Stomach smooth muscle (tissue), 2 donors: ENCODE results near the gene EBPL.
A peak's percentile ranks its signal among the peaks of the same experiment; 100 is the strongest.

Experiments used
- H3K27ac ChIP-seq: one replicate; pipeline ENCODE4 v1.7.0; 2013; ENCODE audit warnings: mild to moderate bottlenecking, low read length, inconsistent platforms
- H3K27me3 ChIP-seq, 2 donors: one replicate each; pipeline ENCODE4 v1.7.0; 2013; ENCODE audit warnings: low read length in 2 of 2; ENCODE audit not compliant: insufficient read depth in 2 of 2, control insufficient read depth in 1 of 2
- H3K36me3 ChIP-seq, 2 donors: one replicate each; pipeline ENCODE4 v1.7.0; 2013; ENCODE audit warnings: low read length in 2 of 2; ENCODE audit not compliant: control insufficient read depth in 2 of 2, insufficient read depth in 2 of 2
- H3K4me1 ChIP-seq: one replicate; pipeline ENCODE4 v1.7.0; 2013; ENCODE audit warnings: low read length; ENCODE audit not compliant: control insufficient read depth, insufficient read depth
- H3K4me3 ChIP-seq, 2 donors: one replicate each; pipeline ENCODE4 v1.7.0; 2013; ENCODE audit warnings: low read length in 2 of 2
- H3K9ac ChIP-seq, 2 donors: one replicate each; pipeline ENCODE4 v1.7.0; 2013; ENCODE audit warnings: low read length in 2 of 2, mild to moderate bottlenecking in 1 of 2
- H3K9me3 ChIP-seq, 2 donors: one replicate each; pipeline ENCODE4 v1.7.0; 2013; ENCODE audit warnings: low read length in 2 of 2; ENCODE audit not compliant: control insufficient read depth in 2 of 2
- donor health status: healthy.
- donor health status: Pancreatic carcinoma.

EBPL gene

GRCh38 chr13:49697468-49697867, 6.2 kb upstream of the EBPL start:
- Histone ChIP-seq H3K9ac (no peak overlapping the region), H3K4me1 (no peaks in the 10 kb centered on the region), H3K9me3 (no peaks in the 10 kb centered on the region), H3K27ac (no peak overlapping the region), H3K36me3 (peaks cover 8 to 10% of the 10 kb centered on the region in 2 donors), H3K4me3 (no peak overlapping the region), H3K27me3 (no peaks in the 10 kb centered on the region)

DNA sequence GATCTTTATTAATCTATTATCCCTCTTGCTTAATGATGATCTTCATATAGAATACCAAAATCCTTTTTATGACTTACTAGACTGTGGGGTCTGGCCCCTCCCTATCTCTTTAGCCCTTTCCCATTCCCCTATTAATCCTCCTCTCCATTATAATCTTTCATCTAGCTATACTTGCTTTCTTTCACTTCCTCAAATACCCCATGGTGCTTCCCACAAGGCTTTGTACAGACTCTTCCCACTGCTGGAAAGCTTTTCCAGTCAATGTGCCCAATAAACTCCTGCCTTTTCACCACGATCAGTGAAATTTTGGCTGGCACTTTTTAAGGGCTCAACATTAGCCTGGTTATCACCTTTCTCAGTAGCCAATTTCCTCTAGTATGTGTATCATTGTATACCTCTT, 3.2 kb upstream of the EBPL start:
- Histone ChIP-seq H3K4me1 (peaks cover 8% of the 10 kb centered on the region), H3K27me3 (no peaks in the 10 kb centered on the region), H3K9ac (no peak overlapping the region), H3K27ac (no peak overlapping the region), H3K36me3 (peaks cover 0 to 3% of the 10 kb centered on the region in 2 donors), H3K9me3 (no peaks in the 10 kb centered on the region), H3K4me3 (no peak overlapping the region)

GRCh38 chr13:49693877-49694276, 2.6 kb upstream of the EBPL start:
- no peak overlapping the region for H3K4me3 ChIP-seq
- no peaks in the 10 kb centered on the region for H3K27me3 ChIP-seq
- peaks cover 0 to 3% of the 10 kb centered on the region in 2 donors for H3K36me3 ChIP-seq
- no peak overlapping the region for H3K9ac ChIP-seq
- H3K4me1 ChIP-seq = peaks cover 8% of the 10 kb centered on the region
- H3K9me3 ChIP-seq = no peaks in the 10 kb centered on the region
- H3K27ac ChIP-seq = no peak overlapping the region

GRCh38 chr13:49693191-49693733, 2.0 kb upstream of the EBPL start:
- Histone ChIP-seq H3K27ac (no peak overlapping the region), H3K4me1 (peaks cover 8% of the 10 kb centered on the region)

GRCh38 chr13:49690133-49690994, 922 bp downstream of the EBPL start:
- Histone ChIP-seq H3K36me3 (peaks cover 3 to 7% of the 10 kb centered on the region in 2 donors), H3K4me1 (peaks cover 8% of the 10 kb centered on the region), H3K9ac (peak overlapping the region; percentile 72 to 78), H3K27me3 (no peaks in the 10 kb centered on the region), H3K4me3 (peak overlapping the region; percentile 87 to 90), H3K9me3 (no peaks in the 10 kb centered on the region), H3K27ac (peak overlapping the region; percentile 82)

More at GRCh38 chr13:49693191-49693733, 2.0 kb upstream of the EBPL start:
- Histone ChIP-seq H3K4me3 (no peak overlapping the region), H3K27me3 (no peaks in the 10 kb centered on the region), H3K9me3 (no peaks in the 10 kb centered on the region), H3K9ac (no peak overlapping the region), H3K36me3 (peaks cover 0 to 3% of the 10 kb centered on the region in 2 donors)

- Histone ChIP-seq H3K9ac (no peak overlapping the region), H3K4me3 (no peak overlapping the region), H3K27ac (no peak overlapping the region), H3K27me3 (no peaks in the 10 kb centered on the region), H3K9me3 (no peaks in the 10 kb centered on the region), H3K36me3 (peaks cover 3 to 10% of the 10 kb centered on the region in 2 donors), H3K4me1 (no peaks in the 10 kb centered on the region)
Observed at GRCh38 chr13:49683489-49683888, 7.8 kb downstream of the EBPL start.

DNA sequence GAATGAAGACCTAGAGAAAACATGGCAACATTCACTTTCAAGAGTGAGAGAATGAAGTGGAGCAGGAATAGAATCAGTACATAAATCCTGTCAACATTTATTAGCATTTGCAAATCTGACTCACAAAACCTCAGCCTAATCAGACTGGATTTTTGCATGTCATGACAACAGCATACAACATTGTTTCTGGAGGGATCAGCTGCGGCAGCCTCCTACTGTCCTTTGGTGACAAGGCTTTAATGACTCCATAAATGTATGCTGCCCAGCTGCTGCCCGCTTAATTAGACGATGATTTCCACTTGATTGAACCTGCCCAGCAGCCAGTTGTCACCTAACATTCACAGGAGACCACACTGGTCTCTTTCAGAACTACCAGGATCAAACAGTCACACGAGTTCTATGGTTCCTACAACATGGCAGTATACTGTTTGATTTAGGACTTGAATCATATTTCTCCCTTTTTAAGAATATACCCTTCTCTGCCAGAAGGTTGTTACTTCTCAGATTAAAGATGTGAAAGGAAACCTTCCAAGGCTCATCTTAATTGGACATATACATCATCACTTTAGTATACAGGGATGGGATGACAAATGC, 9.3 kb downstream of the EBPL start:
- Histone ChIP-seq H3K27me3 (no peaks in the 10 kb centered on the region), H3K36me3 (peaks cover 0 to 4% of the 10 kb centered on the region in 2 donors), H3K4me3 (no peak overlapping the region), H3K27ac (no peak overlapping the region), H3K9ac (no peak overlapping the region), H3K9me3 (no peaks in the 10 kb centered on the region), H3K4me1 (no peaks in the 10 kb centered on the region)

- H3K9ac ChIP-seq = no peak overlapping the region
- no peaks in the 10 kb centered on the region for H3K27me3 ChIP-seq
- H3K4me3 ChIP-seq = no peak overlapping the region
- H3K9me3 ChIP-seq = no peaks in the 10 kb centered on the region
- no peaks in the 10 kb centered on the region for H3K4me1 ChIP-seq
- no peak overlapping the region for H3K27ac ChIP-seq
- peaks cover 0 to 4% of the 10 kb centered on the region in 2 donors for H3K36me3 ChIP-seq
Observed at GRCh38 chr13:49679246-49679645, 12.0 kb downstream of the EBPL start.

- H3K27ac ChIP-seq = no peak overlapping the region
- no peaks in the 10 kb centered on the region for H3K4me1 ChIP-seq
- H3K9me3 ChIP-seq = no peaks in the 10 kb centered on the region
- H3K9ac ChIP-seq = no peak overlapping the region
- H3K4me3 ChIP-seq = no peak overlapping the region
- H3K36me3 ChIP-seq = peaks cover 0 to 4% of the 10 kb centered on the region in 2 donors
- H3K27me3 ChIP-seq = no peaks in the 10 kb centered on the region
Observed at GRCh38 chr13:49678191-49678914, 12.9 kb downstream of the EBPL start.

GRCh38 chr13:49676581-49677298, 14.5 kb downstream of the EBPL start:
- H3K9me3 ChIP-seq = no peaks in the 10 kb centered on the region
- no peak overlapping the region for H3K27ac ChIP-seq
- H3K9ac ChIP-seq = no peak overlapping the region

More at GRCh38 chr13:49676581-49677298, 14.5 kb downstream of the EBPL start:
- H3K4me3 ChIP-seq = no peak overlapping the region
- H3K4me1 ChIP-seq = no peaks in the 10 kb centered on the region
- H3K36me3 ChIP-seq = peaks cover 0 to 4% of the 10 kb centered on the region in 2 donors
- no peaks in the 10 kb centered on the region for H3K27me3 ChIP-seq
